Suprapubic skin (tissue), 3 donors: ENCODE data around the gene JMJD4.

Experiments
- CTCF ChIP-seq, 2 donors: fragments of 200-600 bp in 1 of 2; fragments of 450-650 bp in 1 of 2; sonication (generic) in 1 of 2; IDR thresholded peaks; one replicate each; pipeline ENCODE4 v1.5.1; 2016 to 2019; ENCODE audit warnings: antibody characterized with exemption in 2 of 2, mild to moderate bottlenecking in 1 of 2, moderate library complexity in 1 of 2
- POLR2AphosphoS5 ChIP-seq, 3 donors: sonication (generic); formaldehyde crosslinking; IDR thresholded peaks; one replicate each; pipeline ENCODE4 v1.6.1; 2017; ENCODE audit warnings: antibody characterized with exemption in 3 of 3

DNA sequence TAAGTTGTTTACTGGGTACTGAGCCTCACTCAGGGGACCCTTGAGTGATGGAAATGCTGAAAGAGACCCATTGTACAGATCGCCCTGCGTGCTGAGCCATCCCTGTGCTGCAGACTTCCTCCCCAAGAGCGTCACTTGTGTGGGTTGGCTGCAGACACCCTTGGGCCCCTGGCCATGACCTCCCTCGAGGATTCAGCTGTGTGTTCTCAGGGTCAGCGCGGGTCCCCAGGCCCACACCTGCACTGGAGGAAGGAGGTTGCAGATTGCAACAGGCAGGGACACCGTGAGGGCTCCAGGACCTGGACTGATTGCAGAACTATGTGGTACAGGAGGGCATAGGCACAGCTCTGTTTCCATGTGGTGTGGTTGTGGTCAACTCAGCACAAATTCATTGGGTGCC is 4.5 kb upstream of the JMJD4 start:
- TF ChIP-seq CTCF (IDR thresholded peaks at IDR 0.05) (no peak), POLR2AphosphoS5 (IDR thresholded peaks at IDR 0.05) (no peak)
